K562 (cell line): ENCODE results near the gene RPE. TPM values are rescaled to one million over a fixed set of nuclear protein-coding genes. Genes with fewer than 3 reads are reported as not detected.

ENCODE experiments used
- FOXA1 ChIP-seq: fragments of 450-650 bp; IDR thresholded peaks from 2 replicates; pipeline ENCODE4 v1.6.1; 2016; ENCODE audit warnings: mild to moderate bottlenecking, borderline replicate concordance
- GTF2B ChIP-seq: IDR thresholded peaks from 2 replicates; pipeline ENCODE4 v1.6.1; 2011; ENCODE audit not compliant: insufficient read length; ENCODE audit errors: extremely low read depth
- HLTF ChIP-seq: fragments of 450-650 bp; IDR thresholded peaks from 2 replicates; pipeline ENCODE4 v1.6.1; 2016
- HNRNPK ChIP-seq: fragments of 200-400 bp; formaldehyde crosslinking; IDR thresholded peaks from one replicate; pipeline ENCODE4 v1.6.1; 2018; ENCODE audit warnings: mild to moderate bottlenecking, low read depth, low read length; ENCODE audit not compliant: poor library complexity, severe bottlenecking
- HNRNPL ChIP-seq: fragments of 200-400 bp; formaldehyde crosslinking; IDR thresholded peaks from 2 replicates; pipeline ENCODE4 v1.6.1; 2017; ENCODE audit warnings: low read depth, mild to moderate bottlenecking, low read length
- KDM2B ChIP-seq: fragments of 250-450 bp; sonication (Bioruptor Pico); IDR thresholded peaks from 2 replicates; pipeline ENCODE4 v1.8.0; 2021; ENCODE audit warnings: mild to moderate bottlenecking, moderate library complexity
- PHF21A ChIP-seq: fragments of 450-650 bp; IDR thresholded peaks from 2 replicates; pipeline ENCODE4 v1.6.1; 2017; ENCODE audit warnings: low read depth, borderline replicate concordance
- PML ChIP-seq: IDR thresholded peaks from 2 replicates; pipeline ENCODE4 v1.6.1; 2012; ENCODE audit warnings: low read length, inconsistent platforms
- RBM17 ChIP-seq: fragments of 200-400 bp; formaldehyde crosslinking; IDR thresholded peaks from 2 replicates; pipeline ENCODE4 v1.6.1; 2017; ENCODE audit warnings: low read depth, mild to moderate bottlenecking, low read length, borderline replicate concordance
- SMARCB1 ChIP-seq: IDR thresholded peaks from 2 replicates; pipeline ENCODE4 v1.6.1; 2011; ENCODE audit warnings: improper control_type of control experiment, low read depth; ENCODE audit not compliant: insufficient read length
- STAT5B ChIP-seq: fragments of 250-450 bp; sonication (Bioruptor Pico); IDR thresholded peaks from 2 replicates; pipeline ENCODE4 v1.8.0; 2021; ENCODE audit warnings: mild to moderate bottlenecking, inconsistent platforms
- TAF9B ChIP-seq: fragments of 450-650 bp; IDR thresholded peaks from 2 replicates; pipeline ENCODE4 v1.6.1; 2018; ENCODE audit warnings: mild to moderate bottlenecking; ENCODE audit not compliant: partially characterized antibody
- TFAM ChIP-seq: fragments of 250-450 bp; sonication (Bioruptor Pico); conservative IDR thresholded peaks from 2 replicates; pipeline ENCODE4 v1.5.0; 2021; ENCODE audit warnings: mild to moderate bottlenecking, moderate library complexity
- VEZF1 ChIP-seq: fragments of 200-800 bp; sonication (Bioruptor generic); IDR thresholded peaks from 2 replicates; pipeline ENCODE4 v1.6.1; 2017; ENCODE audit warnings: missing genetic modification characterization, missing compliant biosample characterization
- ZBTB17 ChIP-seq: fragments of 450-650 bp; formaldehyde crosslinking; IDR thresholded peaks from 2 replicates; pipeline ENCODE4 v1.4.0; 2020; ENCODE audit warnings: mild to moderate bottlenecking
- ZBTB49 ChIP-seq: sonication (generic); formaldehyde crosslinking; IDR thresholded peaks from 2 replicates; pipeline ENCODE4 v1.8.0; 2022; ENCODE audit warnings: missing genetic modification reagents, mild to moderate bottlenecking, borderline replicate concordance
- ZNF217 ChIP-seq: sonication (generic); formaldehyde crosslinking; IDR thresholded peaks from 2 replicates; pipeline ENCODE4 v1.8.0; 2022; ENCODE audit warnings: mild to moderate bottlenecking, missing genetic modification reagents
- ZNF76 ChIP-seq: fragments of 250-450 bp; sonication (Bioruptor Pico); IDR thresholded peaks from 2 replicates; pipeline ENCODE4 v1.4.0; 2020; ENCODE audit warnings: mild to moderate bottlenecking, moderate library complexity, borderline replicate concordance
- polyA plus RNA-seq, 8 experiments: library from polyadenylated mRNA; depleted of rRNA in 4 of 8; stranded (reverse) in 5 of 8; unstranded in 3 of 8; fragments of >200 nt; fragmentation: Nextera tagmentation in 2 of 8; fragmentation: Illumina TruSeq in 1 of 8; extraction: Ambion mirVana in 2 of 8; extraction: Trizol in 1 of 8; gene quantifications; 2 replicates each; pipeline versions ENCODE4 v1.2.1 to v1.2.3, GENCODE V29; 2011 to 2014; ENCODE audit warnings: inconsistent platforms in 1 of 8, missing spikeins in 1 of 8
- total RNA-seq, 7 experiments: library from RNA; depleted of rRNA in 6 of 7; stranded (reverse); fragments of >200 nt in 6 of 7; fragmentation: Illumina TruSeq in 2 of 7; extraction: Trizol in 2 of 7; gene quantifications; 2 replicates each; pipeline versions ENCODE4 v1.2.1 to v1.2.3, GENCODE V29; 2011 to 2021; ENCODE audit warnings: low replicate concordance in 1 of 7
- TF ChIP-seq, protein P1 (sequence below): fragments of 450-650 bp; IDR thresholded peaks from 2 replicates; pipeline ENCODE4 v1.6.1; 2016; ENCODE audit warnings: mild to moderate bottlenecking
- TF ChIP-seq, protein P2 (sequence below): sonication (generic); formaldehyde crosslinking; IDR thresholded peaks from 2 replicates; pipeline ENCODE4 v1.9.0; 2022; ENCODE audit warnings: mild to moderate bottlenecking, missing genetic modification reagents

RPE gene
- total and polyA plus RNA-seq, 9 of the 15 experiments (the other 6 are each of a cell fraction or from before 2014, with no cell fraction given): 33.5 to 65.3 (median 50.4) TPM

- TF ChIP-seq PHF21A (no peak), PML (no peak), HNRNPK (no peak), FOXA1 (no peak), GTF2B (no peak), RBM17 (no peak), HLTF (no peak), HNRNPL (no peak), STAT5B (no peak), TFAM (CRISPR knock-in tag) (no peak), ZNF76 (no peak), ZBTB17 (CRISPR knock-in tag) (no peak), VEZF1 (CRISPR knock-in tag) (peak; percentile 81), ZBTB49 (CRISPR knock-in tag) (no peak), KDM2B (CRISPR knock-in tag) (no peak), TAF9B (peak; percentile 50), SMARCB1 (no peak), ZNF217 (no peak)
- TF ChIP-seq, protein P1, sequence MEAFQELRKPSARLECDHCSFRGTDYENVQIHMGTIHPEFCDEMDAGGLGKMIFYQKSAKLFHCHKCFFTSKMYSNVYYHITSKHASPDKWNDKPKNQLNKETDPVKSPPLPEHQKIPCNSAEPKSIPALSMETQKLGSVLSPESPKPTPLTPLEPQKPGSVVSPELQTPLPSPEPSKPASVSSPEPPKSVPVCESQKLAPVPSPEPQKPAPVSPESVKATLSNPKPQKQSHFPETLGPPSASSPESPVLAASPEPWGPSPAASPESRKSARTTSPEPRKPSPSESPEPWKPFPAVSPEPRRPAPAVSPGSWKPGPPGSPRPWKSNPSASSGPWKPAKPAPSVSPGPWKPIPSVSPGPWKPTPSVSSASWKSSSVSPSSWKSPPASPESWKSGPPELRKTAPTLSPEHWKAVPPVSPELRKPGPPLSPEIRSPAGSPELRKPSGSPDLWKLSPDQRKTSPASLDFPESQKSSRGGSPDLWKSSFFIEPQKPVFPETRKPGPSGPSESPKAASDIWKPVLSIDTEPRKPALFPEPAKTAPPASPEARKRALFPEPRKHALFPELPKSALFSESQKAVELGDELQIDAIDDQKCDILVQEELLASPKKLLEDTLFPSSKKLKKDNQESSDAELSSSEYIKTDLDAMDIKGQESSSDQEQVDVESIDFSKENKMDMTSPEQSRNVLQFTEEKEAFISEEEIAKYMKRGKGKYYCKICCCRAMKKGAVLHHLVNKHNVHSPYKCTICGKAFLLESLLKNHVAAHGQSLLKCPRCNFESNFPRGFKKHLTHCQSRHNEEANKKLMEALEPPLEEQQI: no peak
- TF ChIP-seq, protein P2, sequence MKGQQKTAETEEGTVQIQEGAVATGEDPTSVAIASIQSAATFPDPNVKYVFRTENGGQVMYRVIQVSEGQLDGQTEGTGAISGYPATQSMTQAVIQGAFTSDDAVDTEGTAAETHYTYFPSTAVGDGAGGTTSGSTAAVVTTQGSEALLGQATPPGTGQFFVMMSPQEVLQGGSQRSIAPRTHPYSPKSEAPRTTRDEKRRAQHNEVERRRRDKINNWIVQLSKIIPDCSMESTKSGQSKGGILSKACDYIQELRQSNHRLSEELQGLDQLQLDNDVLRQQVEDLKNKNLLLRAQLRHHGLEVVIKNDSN (CRISPR knock-in tag): no peak
Measured at GRCh38 chr2:210002158-210003157, at the start of gene RPE (continued).
